Measurements from ENCODE around the gene NLRP10. TPM values are rescaled to one million over a fixed set of nuclear protein-coding genes. Genes with fewer than 3 reads are reported as not detected.

NLRP10 gene
- total RNA-seq, 1 experiment from 2014 or later, result 0.20 TPM

GRCh38 chr11:7964873-7965272, 374 bp downstream of the NLRP10 start:
- no peak for DNase-seq
- no peaks in the 10 kb centered on the region for H3K27me3 Mint-ChIP-seq (ENCODE audit: insufficient read depth, unreplicated experiment)

GRCh38 chr11:7964261-7964660, 986 bp downstream of the NLRP10 start:
- Mint-ChIP-seq H3K27me3 (ENCODE audit: insufficient read depth, unreplicated experiment) (peaks cover 2% of the 10 kb centered on the region), H3K4me1 (ENCODE audit: low read depth, unreplicated experiment) (peaks cover 22% of the 10 kb centered on the region), H3K27ac (ENCODE audit: unreplicated experiment) (no peak overlapping the region), H3K36me3 (ENCODE audit: insufficient read depth, unreplicated experiment) (no peaks in the 10 kb centered on the region), H3K9me3 (ENCODE audit: unreplicated experiment) (peaks cover 9% of the 10 kb centered on the region), H3K4me3 (ENCODE audit: unreplicated experiment) (no peak overlapping the region)
- Histone ChIP-seq H3K4me1 (peaks cover 22% of the 10 kb centered on the region), H3K9me3 (no peaks in the 10 kb centered on the region), H3K36me3 (ENCODE audit: control insufficient read depth, insufficient read depth, low read length) (no peaks in the 10 kb centered on the region), H3K27me3 (replicated peaks; ENCODE audit: control insufficient read depth, insufficient read depth, low read length) (no peaks in the 10 kb centered on the region), H3K4me3 (ENCODE audit: low read depth, low read length) (no peak overlapping the region)
- DNase-seq, result no peak
- ChIA-PET POLR2A (no interaction called here), CTCF (no interaction called here)
- BruUV-seq (replicated peaks), result no TSS peak
- intact Hi-C loops (cut with micrococcal nuclease; ENCODE audit: unreplicated experiment), result no loop called here
- TF ChIP-seq CTCF (IDR thresholded peaks at IDR 0.05; ENCODE audit: insufficient read depth in 1 of 2, low read depth in 1 of 2, low read length in 1 of 2, severe bottlenecking in 1 of 2, unreplicated experiment in 1 of 2), result no peak

More at GRCh38 chr11:7964873-7965272, 374 bp downstream of the NLRP10 start:
- no peaks in the 10 kb centered on the region for H3K36me3 ChIP-seq (ENCODE audit: control insufficient read depth, insufficient read depth, low read length)
- peaks cover 24% of the 10 kb centered on the region for H3K4me1 ChIP-seq
- no peak for TF ChIP-seq CTCF (IDR thresholded peaks at IDR 0.05; ENCODE audit: insufficient read depth in 1 of 2, low read depth in 1 of 2, low read length in 1 of 2, severe bottlenecking in 1 of 2, unreplicated experiment in 1 of 2)
- ChIA-PET POLR2A (no interaction called here), CTCF (no interaction called here)
- Mint-ChIP-seq H3K4me3 (ENCODE audit: unreplicated experiment) (no peak overlapping the region), H3K36me3 (ENCODE audit: insufficient read depth, unreplicated experiment) (no peaks in the 10 kb centered on the region), H3K27ac (ENCODE audit: unreplicated experiment) (no peak overlapping the region), H3K4me1 (ENCODE audit: low read depth, unreplicated experiment) (peaks cover 22% of the 10 kb centered on the region), H3K9me3 (ENCODE audit: unreplicated experiment) (peaks cover 9% of the 10 kb centered on the region)
- H3K27me3 ChIP-seq (replicated peaks; ENCODE audit: control insufficient read depth, insufficient read depth, low read length), result no peaks in the 10 kb centered on the region
- H3K4me3 ChIP-seq (ENCODE audit: low read depth, low read length), result no peak overlapping the region
- H3K9me3 ChIP-seq, result no peaks in the 10 kb centered on the region
- BruUV-seq (replicated peaks), result no TSS peak
- intact Hi-C loops (cut with micrococcal nuclease; ENCODE audit: unreplicated experiment), result no loop called here

- ChIA-PET POLR2A (no interaction called here), CTCF (no interaction called here)
- no peak overlapping the region for H3K4me3 ChIP-seq (ENCODE audit: low read depth, low read length)
- no peak for DNase-seq
- Mint-ChIP-seq H3K4me1 (ENCODE audit: low read depth, unreplicated experiment) (no peaks in the 10 kb centered on the region), H3K36me3 (ENCODE audit: insufficient read depth, unreplicated experiment) (no peaks in the 10 kb centered on the region), H3K27me3 (ENCODE audit: insufficient read depth, unreplicated experiment) (peaks cover 8% of the 10 kb centered on the region), H3K9me3 (ENCODE audit: unreplicated experiment) (peaks cover 9% of the 10 kb centered on the region), H3K4me3 (ENCODE audit: unreplicated experiment) (no peak overlapping the region), H3K27ac (ENCODE audit: unreplicated experiment) (no peak overlapping the region)
- TF ChIP-seq CTCF (IDR thresholded peaks at IDR 0.05; ENCODE audit: insufficient read depth in 1 of 2, low read depth in 1 of 2, low read length in 1 of 2, severe bottlenecking in 1 of 2, unreplicated experiment in 1 of 2), result no peak
- no peaks in the 10 kb centered on the region for H3K36me3 ChIP-seq (ENCODE audit: control insufficient read depth, insufficient read depth, low read length)
- peaks cover 7% of the 10 kb centered on the region for H3K9me3 ChIP-seq
- no peaks in the 10 kb centered on the region for H3K27me3 ChIP-seq (replicated peaks; ENCODE audit: control insufficient read depth, insufficient read depth, low read length)
- H3K4me1 ChIP-seq, result no peaks in the 10 kb centered on the region
- intact Hi-C loops (cut with micrococcal nuclease; ENCODE audit: unreplicated experiment), result no loop called here
- BruUV-seq (replicated peaks), result no TSS peak
Measured at GRCh38 chr11:7955191-7955590, 10.1 kb downstream of the NLRP10 start.

All from Caco-2 (cell line).